ENCODE data around the gene STAT5B.
"Not testable (repeated sequence)": the region's sequence is repeated elsewhere in the genome, so short reads cannot be mapped to it uniquely, and the experiment has no call there.

Gene STAT5B

DNA sequence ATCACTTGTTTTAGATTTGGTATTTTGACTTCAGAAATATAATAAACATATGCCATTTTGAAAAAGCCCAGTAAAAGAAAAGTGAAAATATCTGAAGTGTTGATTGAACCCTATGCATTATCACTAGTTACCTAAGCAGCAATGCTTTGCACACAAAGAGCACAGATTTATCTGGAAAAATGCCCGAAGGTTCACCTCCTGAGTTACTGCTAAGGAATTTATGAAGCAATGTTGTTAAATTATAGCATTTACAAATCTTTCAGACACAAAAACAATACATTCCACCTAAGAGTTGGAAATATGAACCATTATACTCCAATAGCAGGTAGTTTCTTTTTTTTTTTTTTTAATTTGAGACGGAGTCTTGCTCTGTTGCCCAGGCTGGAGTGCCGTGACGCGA lies 43.0 kb downstream of the STAT5B start:
- DNase-seq (ENCODE audit: low spot score) = no peak

DNA sequence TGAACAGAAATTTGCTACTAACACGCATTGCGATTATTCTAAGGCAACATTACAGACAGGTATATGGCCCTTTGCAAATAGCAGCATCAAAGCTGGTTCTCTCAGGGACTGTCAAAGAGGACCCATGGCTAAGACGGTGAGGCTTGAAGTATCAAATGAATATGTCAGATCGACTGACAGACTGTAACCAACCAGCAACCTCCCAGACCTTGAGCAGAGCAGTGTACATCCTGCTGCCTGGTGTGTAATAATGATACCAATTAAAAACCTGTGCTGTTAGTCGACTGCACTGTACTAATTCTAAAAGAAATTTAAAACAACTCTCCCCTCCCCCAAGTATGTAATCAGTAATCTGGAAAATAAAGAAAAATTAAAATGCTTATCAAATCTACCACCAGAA lies 46.0 kb downstream of the STAT5B start:
- no peak for DNase-seq (ENCODE audit: low spot score)

DNA sequence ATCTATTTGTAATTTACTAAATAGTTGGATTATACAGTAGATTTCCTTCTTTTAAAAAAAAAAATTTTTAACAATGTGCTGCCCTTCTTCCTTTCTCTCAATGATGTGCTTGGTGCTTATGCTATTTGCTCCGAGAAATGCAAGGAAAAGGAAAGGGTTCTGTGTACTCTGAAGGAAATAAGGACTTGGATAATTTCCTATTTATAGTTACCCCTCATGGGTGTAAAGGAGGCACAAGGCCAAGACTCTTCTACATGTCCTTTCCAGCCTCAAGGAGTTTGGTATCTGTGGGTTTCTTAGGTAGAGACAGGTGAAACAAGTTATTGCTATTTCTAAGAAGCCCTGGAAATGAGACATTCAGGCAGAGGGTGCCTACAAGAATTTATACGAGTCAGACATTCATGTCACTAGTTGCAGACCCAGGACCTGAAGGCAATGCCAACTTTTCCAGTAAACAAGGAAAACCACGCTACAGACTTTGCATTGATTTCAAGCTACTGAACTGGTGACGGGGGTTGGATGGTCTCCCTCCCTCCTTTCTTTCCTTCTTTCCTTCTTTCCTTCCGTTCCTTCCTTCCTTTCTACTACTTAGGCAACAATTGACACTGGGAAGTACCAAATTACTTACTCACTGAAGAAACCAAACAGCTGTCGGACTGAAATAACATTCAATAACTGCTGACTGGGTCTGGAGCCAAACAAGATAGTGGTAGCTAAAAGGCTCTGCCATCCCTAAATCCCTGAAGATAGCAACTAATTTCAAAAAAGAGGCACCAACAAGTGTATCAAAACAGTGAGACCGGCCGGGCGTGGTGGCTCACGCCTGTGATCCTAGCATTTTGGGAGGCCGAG lies 48.1 kb downstream of the STAT5B start:
- DNase-seq (ENCODE audit: low spot score) = no peak

DNA sequence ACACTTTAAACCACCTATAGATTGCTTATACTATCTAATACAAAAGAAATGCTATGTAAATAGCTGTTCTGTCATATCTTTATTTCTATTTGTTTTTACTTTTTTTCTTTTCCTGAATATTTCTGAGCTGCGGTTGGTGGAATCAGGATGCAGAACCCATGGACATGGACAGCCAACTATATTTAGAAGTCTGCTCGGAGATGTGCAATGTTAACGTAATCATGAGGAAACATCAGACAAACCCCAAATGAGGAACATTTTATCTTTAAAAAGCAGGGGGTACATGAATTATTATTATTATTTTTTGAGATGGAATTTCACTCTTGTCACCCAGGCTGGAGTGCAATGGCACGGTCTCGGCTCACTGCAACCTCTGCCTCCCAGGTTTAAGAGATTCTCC lies 50.5 kb downstream of the STAT5B start:
- DNase-seq (ENCODE audit: low spot score) = no peak

DNA sequence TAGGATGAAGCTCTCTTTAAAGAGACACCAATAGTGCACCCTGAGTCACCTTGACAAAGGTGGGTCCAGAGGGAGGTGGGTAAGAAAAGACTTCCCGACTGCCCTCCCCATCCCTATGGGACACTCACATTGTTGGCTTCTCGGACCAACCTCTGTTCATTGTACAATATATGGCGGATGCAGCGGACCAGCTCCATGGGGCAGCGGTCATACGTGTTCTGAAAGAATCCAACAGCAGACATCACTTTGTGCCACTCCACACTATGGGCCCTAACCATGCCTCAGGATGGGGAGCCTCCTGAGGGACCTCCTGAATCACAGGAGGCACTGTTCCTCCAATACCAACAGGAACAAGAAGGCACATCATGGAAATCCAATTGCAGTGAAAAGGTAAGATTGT lies 51.5 kb downstream of the STAT5B start:
- no peak for DNase-seq (ENCODE audit: low spot score)

DNA sequence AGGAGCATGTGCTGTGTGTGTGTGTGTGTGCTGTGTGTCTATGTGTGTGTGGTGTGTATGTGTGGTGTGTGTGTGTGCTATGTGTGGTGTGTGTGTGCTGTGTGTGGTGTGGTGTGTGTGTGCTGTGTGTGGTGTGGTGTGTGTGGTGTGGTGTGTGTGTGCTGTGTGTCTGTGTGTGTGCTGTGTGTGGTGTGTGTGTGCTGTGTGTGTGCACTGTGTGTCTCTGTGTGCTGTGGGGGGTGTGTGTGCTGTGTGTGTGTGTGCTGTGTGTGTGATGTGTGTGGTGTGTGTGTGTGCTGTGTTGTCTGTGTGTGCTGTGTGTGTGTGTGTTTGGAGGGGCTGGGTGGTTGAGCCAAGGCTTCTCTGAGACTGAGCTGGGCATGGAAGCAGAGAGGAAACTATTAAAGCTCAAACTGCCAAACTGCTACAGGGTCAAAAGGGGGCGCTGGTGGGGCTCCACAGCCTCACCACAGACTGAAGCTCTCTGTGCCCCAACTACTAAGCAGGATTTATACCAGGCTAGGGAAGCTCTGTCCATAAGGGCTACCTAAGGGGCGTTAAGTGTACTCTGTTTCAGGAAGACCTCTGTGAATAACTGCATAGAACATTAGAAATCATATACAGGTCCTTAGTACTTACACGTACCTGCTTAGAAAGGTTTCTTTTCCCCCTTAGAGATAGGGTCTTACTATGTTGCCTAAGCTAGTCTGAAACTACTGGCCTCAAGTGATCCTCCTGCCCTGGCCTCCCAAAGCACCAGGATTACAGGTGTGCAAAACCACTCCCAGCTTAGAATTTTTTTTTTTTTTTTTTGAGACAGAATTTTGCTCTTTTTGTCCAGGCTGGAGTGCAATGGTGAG lies 54.1 kb downstream of the STAT5B start:
- DNase-seq (ENCODE audit: low spot score) = peak; percentile 54

DNA sequence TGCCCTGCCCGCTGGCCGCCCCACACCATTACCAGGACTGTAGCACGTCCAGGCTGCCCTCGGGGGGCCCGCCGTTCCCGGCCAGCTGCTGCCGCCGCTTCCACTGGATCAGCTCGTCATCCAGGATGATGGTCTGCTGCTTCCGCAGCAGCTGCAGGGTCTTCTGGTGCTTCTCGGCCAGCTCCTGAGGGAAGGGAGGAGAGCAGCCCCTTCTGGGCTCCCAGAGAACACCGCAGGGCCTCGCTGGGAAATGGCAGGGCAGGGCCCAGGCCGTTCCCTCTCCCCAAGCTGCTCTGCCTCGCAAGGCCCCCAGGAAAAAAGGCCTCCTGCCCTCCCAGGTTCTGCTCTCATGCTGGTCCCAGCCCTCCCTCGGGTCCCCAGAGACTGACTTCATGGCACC lies 56.9 kb downstream of the STAT5B start:
- not testable (repeated sequence) for DNase-seq (ENCODE audit: low spot score)

DNA sequence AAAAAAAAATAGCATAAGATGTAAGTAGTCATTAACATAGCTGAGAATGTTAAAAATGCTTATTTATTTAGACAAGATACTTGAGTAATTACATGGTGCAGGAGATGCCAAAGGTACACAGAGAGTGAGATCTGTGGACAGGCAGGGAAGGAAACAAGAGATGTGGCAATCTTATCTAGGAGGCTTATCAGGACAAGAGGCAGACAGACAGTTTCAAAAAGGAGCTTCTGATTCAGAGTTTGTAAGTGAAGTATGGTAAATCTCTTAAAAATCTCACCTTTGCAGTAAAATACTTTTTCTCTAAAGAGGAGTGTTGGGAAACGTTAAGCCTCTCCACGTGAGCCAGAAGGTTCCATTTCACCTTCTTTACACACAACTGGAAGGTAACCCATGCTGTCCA lies 62.0 kb downstream of the STAT5B start:
- no peak for DNase-seq (ENCODE audit: low spot score)

DNA sequence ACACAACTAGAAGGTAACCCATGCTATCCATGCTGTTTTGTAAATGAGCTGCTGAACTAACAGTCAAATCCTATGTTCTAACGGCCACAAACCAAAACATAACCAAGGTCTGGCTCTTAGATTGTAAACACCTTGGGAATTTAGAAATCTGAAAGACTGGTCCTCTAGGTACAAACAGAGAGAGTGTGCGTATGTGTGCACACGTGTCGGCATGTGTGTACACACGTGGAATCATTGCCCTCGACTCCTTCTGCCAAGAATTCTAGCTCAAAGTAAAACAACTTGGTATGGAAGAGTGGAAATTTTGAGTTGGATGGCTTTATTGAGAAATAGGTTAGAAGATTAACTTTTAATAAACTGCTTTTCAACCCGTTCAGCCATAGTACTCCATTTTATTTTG lies 63.8 kb downstream of the STAT5B start:
- DNase-seq (ENCODE audit: low spot score) = no peak

DNA sequence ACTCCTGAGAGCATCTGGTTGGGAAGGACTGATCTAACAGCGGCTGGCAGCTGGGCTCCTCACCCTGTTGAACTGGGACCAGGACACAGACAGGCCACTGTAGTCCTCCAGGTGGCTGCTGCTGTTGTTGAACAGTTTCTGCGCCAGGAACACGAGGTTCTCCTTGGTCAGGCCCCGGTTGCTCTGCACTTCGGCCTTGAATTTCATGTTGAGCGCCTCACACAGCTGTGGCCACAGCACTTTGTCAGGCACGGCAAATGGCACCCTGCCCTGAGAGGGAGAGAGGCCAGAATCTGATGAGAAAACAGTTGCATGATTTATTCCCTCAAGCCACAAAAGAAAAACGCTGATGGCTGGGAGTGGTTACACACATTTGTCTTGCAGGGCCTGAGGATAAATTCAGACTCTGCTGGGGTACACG lies 64.3 kb downstream of the STAT5B start:
- DNase-seq (ENCODE audit: low spot score) = peak; percentile 89

DNA sequence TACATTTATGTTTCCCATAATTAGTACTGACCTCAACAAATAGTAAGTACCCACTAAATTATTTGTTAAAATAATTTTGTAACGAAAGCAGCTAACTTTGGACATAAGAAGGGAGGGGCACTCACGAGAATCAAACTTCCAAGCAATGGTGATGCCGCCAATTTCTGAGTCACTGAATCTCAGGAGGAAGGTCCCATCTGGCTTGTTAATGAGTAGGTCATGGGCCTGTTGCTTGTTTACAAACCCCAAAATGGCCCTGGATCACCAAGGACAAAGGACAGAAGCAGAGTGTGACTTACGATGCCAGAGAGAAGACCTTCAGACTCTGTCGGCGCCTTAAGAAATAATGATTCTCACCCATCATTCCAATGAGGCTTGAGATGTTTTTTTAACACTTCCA lies 66.1 kb downstream of the STAT5B start:
- no peak for DNase-seq (ENCODE audit: low spot score)

DNA sequence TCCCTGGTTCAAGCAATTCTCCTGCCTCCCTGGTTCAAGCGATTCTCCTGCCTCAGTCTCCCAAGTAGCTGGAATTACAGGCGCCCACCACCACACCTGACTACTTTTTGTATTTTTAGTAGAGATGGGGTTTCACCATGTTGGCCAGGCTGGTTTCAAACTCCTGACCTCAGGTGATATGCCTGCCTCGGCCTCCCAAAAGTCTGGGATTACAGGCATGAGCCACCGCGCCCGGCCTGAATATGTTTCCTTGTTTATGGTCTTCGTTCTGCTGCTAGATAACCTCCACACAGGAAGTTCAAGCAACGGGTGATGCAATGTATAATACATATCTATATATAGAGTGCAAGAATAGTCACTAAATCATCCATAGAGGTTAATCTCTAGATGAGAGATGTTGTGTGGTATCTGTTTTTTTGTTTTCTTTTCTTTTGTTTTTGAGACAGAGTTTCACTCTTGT lies 70.0 kb downstream of the STAT5B start:
- DNase-seq (ENCODE audit: low spot score) = not testable (repeated sequence)

DNA sequence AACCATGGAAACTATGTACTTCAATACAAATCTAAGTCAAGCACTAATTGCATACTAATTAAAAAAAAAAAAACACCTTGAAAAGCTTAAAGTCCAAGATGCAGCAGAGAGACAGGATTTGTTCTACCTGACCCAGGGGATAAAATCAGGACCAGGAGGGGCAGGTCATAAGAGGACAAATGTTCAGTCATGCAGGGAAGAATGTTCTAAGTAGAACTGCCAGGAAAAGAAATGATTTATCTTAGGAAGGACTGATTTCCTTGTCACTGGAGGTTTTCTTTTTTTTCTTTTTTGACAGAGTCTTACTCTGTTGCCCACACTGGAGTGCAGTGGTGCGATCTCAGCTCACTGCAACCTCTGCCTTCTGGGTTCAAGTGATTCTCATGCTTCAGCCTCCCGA lies 72.8 kb downstream of the STAT5B start:
- DNase-seq (ENCODE audit: low spot score) = no peak

DNA sequence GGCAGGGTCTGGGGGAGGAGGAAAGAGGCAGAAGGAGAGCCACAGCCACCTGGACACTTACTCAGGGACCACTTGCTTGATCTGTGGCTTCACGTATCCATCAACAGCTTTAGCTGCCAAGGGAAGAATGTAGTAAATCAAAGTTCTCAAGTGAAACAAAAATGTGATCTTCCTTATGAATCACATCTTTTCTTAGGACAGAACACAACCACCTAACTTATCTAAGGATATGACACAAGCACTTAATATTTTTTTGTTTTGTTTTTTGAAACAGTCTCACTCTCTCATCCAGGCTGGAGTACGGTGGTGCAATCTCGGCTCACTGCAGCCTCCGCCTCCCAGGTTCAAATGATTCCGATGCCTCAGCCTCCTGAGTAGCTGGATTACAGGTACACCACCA lies 73.5 kb downstream of the STAT5B start:
- no peak for DNase-seq (ENCODE audit: low spot score)

DNA sequence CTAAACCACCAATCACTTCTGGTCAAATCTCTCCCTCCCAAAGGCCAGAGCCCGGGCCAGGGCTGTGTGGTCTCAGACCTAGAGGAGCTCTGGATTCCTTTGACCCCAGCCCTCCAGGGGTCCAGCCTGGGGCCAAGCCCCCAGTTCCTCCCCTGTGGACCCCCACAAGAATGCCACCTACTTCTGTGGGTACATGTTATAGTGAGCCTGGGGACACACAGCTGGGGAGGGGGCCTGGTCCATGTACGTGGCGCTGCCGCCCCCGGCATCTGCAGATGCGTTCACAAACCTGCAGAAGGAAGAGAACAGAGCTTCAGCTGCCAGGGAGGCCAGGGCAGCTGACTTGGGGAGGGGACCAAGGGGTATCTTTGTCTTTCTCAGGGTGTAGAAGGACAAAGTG lies 74.0 kb downstream of the STAT5B start:
- no peak for DNase-seq (ENCODE audit: low spot score)

DNA sequence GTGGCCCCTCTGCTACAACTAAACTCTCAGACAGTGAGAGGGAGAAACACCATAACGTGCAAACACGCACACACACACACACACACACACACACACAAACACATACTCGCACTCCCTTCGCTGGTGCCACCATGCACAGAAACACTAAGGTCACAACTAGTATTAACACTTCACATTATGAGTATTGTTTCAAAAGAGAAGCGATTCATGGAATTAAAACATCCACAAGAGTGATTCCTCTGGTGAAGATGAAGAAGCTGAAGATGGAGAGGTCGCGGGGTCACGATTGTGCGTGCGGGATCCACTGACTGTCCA lies 74.8 kb downstream of the STAT5B start:
- DNase-seq (ENCODE audit: low spot score) = no peak

DNA sequence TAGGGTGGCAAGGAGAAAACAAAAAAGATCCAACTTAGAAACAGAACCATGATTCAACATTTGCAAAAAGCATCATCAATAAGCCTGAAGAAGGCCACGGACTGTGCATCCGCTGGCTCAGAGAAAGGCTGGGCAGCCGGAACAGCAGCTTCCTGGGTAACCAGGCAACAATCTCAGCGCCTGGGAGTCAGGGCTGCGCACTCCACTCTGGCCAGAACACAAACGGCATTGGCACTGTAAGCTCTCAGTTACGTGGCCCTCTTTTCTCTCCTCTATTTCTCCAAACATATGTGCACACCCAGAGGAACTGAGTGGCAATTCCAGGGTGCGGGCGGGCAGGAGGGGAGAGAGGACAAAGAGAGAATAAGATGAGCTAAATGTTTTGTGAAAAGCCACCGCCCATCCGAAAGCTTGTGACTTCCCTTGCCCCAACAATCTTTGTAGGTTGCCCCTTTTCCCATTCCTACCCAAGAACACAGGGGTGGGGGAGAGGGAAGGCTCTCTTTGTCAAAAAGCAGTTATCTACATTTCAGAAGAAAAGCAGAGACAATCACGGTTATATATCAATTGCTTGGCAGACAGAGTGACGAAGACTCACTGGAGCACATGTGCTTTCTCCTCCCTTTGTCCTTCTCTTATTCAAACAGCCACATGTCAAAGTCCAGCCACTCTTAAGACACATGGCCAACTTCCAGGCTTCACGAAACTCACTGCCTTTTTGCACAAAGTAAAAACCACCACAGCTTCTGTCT lies 75.3 kb downstream of the STAT5B start:
- DNase-seq (ENCODE audit: low spot score) = peak; percentile 34

DNA sequence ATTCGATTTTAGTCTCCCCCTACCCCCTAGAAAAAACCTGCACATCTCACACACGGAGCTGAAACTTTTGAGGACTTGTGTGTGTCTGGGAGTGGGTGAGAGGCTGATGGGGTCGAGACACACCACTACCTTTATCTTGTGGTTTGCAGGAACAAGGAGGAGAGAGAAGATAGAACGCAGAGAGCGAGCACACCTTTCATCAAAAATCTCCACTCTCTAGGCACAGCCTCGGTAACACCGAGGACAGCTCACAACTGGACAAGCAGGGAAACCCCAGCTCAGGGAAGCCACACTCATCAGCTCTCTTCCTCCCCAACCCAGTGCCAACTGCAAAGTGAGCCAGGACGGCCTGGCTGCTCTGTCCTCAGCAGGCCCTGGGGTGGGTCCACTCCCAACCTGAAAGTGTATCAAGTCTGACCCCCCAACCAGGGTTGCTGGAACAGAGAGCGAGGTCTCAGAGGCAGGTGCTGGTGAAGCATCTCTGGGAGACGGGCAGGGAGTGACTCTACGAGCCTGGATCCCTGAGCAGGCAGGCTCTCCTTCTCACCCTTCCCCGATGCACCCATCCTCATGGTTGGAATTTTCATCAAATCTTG lies 76.7 kb downstream of the STAT5B start:
- DNase-seq (ENCODE audit: low spot score) = no peak

DNA sequence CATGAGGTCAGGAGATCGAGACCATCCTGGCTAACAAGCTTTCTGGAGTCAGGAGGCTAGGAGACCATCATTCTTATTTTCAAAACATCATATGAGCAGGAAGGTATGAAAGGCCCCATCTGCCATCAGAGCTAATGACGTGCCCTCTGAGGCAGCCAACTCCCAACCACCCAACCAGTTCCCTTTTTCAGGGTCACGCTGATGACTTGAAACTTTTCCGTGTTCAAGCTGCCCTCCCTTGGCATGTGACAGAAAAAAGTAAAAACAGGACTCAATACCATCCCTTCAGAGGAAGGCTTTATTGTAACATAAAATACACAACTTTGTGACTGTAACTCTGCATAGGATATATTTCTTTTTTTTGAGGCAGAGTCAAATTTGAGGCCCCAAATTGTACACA lies 77.3 kb downstream of the STAT5B start:
- DNase-seq (ENCODE audit: low spot score) = peak; percentile 63

DNA sequence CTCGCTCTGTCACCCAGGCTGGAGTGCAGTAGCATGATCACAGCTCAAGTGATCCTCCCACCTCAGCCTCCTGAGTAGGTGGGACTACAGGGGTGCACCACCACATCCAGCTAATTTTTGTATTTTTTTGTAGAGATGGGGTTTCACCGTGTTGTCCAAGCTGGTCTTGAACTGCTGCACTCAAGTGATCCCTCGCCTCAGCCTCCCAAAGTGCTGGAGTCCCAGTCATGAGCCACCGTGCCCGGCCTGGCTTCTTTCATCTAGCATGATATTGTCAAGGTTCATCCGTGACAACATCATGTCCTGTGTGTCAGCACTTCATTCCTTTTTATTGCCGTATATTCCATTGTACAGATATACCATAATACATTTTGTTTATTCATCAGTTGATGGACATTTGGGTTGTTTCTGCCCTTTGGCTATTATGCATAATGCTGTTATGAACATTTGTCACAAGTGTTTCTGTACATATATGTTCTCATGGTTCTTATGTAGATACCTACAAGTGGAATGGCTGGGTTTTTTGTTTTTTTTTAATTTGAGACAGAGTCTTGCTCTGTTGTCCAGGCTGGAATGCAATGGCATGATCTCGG lies 78.5 kb downstream of the STAT5B start:
- no peak for DNase-seq (ENCODE audit: low spot score)

DNA sequence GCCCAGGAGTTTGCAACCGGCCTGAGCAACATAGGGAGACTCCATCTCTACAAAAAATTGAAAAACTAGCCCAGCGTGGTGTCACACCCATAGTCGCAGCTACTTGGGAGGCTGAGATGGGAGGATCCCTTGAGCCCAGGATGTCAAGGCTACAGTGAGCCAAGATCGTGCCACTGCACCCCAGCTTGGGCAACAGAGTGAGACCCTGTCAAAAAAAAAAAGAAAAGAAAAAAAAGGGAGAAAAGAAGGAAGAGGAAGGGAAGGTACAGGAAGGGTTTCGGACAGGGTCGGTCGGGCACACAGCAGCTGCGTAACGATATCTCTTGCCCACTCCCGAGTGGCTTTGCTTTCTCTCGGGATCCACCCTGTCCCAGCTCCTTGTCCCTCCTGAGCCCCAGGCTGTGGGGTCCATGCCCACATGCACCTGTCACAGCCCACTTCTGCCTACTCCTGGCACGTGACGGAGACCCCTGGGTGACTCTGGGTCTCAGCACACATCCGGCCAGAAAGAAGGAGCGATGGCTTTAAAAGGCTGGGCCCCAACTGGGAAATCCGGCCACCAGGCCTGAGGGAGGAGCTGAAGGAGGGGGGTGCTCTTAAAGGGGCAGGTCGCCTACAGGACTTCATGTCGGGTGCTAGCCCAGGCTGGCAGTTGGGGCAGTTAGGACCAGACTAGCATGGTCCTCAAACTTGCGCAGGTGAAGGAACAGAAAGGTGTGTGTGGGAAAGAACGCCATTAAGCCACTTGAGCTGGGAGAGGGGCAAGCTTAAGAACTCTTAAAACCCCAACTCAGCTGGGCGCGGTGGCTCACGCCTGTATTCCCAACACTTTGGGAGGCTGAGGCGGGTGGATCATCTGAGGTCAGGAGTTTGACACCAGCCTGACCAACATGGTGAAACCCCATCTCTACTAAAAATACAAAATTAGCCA lies 82.0 kb downstream of the STAT5B start, which contains the start of gene GHDC:
Gene GHDC, minus strand, starts transcription at position 526 of the 931 bp plus-strand sequence. CDS start 913 bp downstream, outside the sequence.
- peak; percentile 92 for DNase-seq (ENCODE audit: low spot score)
